HUES6 (cell line): Measurements from ENCODE around the gene IL9.

Source experiments
- H3K27ac ChIP-seq: 2 replicates; pipeline ENCODE4 v1.7.0; 2013; ENCODE audit warnings: low read depth, mild to moderate bottlenecking, low read length, inconsistent platforms
- H3K27me3 ChIP-seq: 2 replicates; pipeline ENCODE4 v1.6.1; 2013; ENCODE audit warnings: low read length; ENCODE audit not compliant: control insufficient read depth, insufficient read depth
- H3K36me3 ChIP-seq: 2 replicates; pipeline ENCODE4 v1.6.1; 2013; ENCODE audit warnings: low read length; ENCODE audit not compliant: control insufficient read depth, insufficient read depth
- H3K4me1 ChIP-seq: 2 replicates; pipeline ENCODE4 v1.6.1; 2013; ENCODE audit warnings: low read length; ENCODE audit not compliant: control insufficient read depth, insufficient read depth
- H3K4me3 ChIP-seq: 2 replicates; pipeline ENCODE4 v1.5.1; 2013; ENCODE audit warnings: low read depth, low read length
- H3K9ac ChIP-seq: one replicate; pipeline ENCODE4 v1.6.1; 2013; ENCODE audit warnings: mild to moderate bottlenecking, low read length
- H3K9me3 ChIP-seq: 2 replicates; pipeline ENCODE4 v1.6.1; 2013; ENCODE audit warnings: low read depth, low read length; ENCODE audit not compliant: control insufficient read depth, insufficient read depth

IL9 gene

GRCh38 chr5:135880801-135881200 is 14.8 kb downstream of the IL9 start:
- Histone ChIP-seq H3K27me3 (peaks cover 11% of the 10 kb centered on the region; the same call in 1 of the 2 replicates), H3K9ac (no peak overlapping the region), H3K36me3 (no peaks in the 10 kb centered on the region), H3K4me1 (peaks cover 8% of the 10 kb centered on the region; the same call in 1 of the 2 replicates), H3K4me3 (no peak overlapping the region), H3K9me3 (no peaks in the 10 kb centered on the region), H3K27ac (no peak overlapping the region)

GRCh38 chr5:135880278-135880677 is 15.4 kb downstream of the IL9 start:
- Histone ChIP-seq H3K27ac (no peak overlapping the region), H3K36me3 (no peaks in the 10 kb centered on the region), H3K4me3 (no peak overlapping the region), H3K27me3 (peaks cover 8% of the 10 kb centered on the region; the same call in 1 of the 2 replicates), H3K9me3 (no peaks in the 10 kb centered on the region), H3K9ac (no peak overlapping the region), H3K4me1 (peaks cover 8% of the 10 kb centered on the region; the same call in 1 of the 2 replicates)

GRCh38 chr5:135879591-135879990 is 16.1 kb downstream of the IL9 start:
- Histone ChIP-seq H3K36me3 (no peaks in the 10 kb centered on the region), H3K4me1 (peaks cover 8% of the 10 kb centered on the region; the same call in 1 of the 2 replicates), H3K9ac (no peak overlapping the region), H3K27ac (no peak overlapping the region), H3K9me3 (no peaks in the 10 kb centered on the region), H3K4me3 (no peak overlapping the region), H3K27me3 (0 out of 2 replicates have a peak, but pooled peaks cover 1% of the 10 kb centered on the region)

GRCh38 chr5:135878156-135878620 is 17.5 kb downstream of the IL9 start:
- Histone ChIP-seq H3K9me3 (no peaks in the 10 kb centered on the region), H3K36me3 (no peaks in the 10 kb centered on the region), H3K27ac (no peak overlapping the region), H3K4me1 (peaks cover 8% of the 10 kb centered on the region; the same call in 1 of the 2 replicates), H3K9ac (no peak overlapping the region), H3K4me3 (no peak overlapping the region), H3K27me3 (no peaks in the 10 kb centered on the region)

GRCh38 chr5:135877570-135878155 is 18.0 kb downstream of the IL9 start:
- H3K27me3 ChIP-seq: no peaks in the 10 kb centered on the region
- no peaks in the 10 kb centered on the region for H3K36me3 ChIP-seq
- H3K4me3 ChIP-seq: no peak overlapping the region
- H3K4me1 ChIP-seq: peaks cover 8% of the 10 kb centered on the region; the same call in 1 of the 2 replicates
- no peak overlapping the region for H3K9ac ChIP-seq
- H3K27ac ChIP-seq: no peak overlapping the region
- H3K9me3 ChIP-seq: no peaks in the 10 kb centered on the region

GRCh38 chr5:135876146-135876545 is 19.5 kb downstream of the IL9 start:
- no peak overlapping the region for H3K4me3 ChIP-seq
- no peaks in the 10 kb centered on the region for H3K36me3 ChIP-seq
- H3K27me3 ChIP-seq: no peaks in the 10 kb centered on the region

GRCh38 chr5:135875567-135875966 is 20.1 kb downstream of the IL9 start:
- no peaks in the 10 kb centered on the region for H3K27me3 ChIP-seq
- no peaks in the 10 kb centered on the region for H3K36me3 ChIP-seq
- H3K27ac ChIP-seq: no peak overlapping the region

More at GRCh38 chr5:135876146-135876545, 19.5 kb downstream of the IL9 start:
- H3K4me1 ChIP-seq: peaks cover 8% of the 10 kb centered on the region; the same call in 1 of the 2 replicates
- no peak overlapping the region for H3K27ac ChIP-seq
- H3K9me3 ChIP-seq: no peaks in the 10 kb centered on the region
- no peak overlapping the region for H3K9ac ChIP-seq

GRCh38 chr5:135874461-135874860 is 21.2 kb downstream of the IL9 start:
- H3K4me1 ChIP-seq: no peaks in the 10 kb centered on the region
- no peaks in the 10 kb centered on the region for H3K36me3 ChIP-seq
- H3K9ac ChIP-seq: no peak overlapping the region
- H3K9me3 ChIP-seq: no peaks in the 10 kb centered on the region
- no peaks in the 10 kb centered on the region for H3K27me3 ChIP-seq
- H3K4me3 ChIP-seq: no peak overlapping the region
- no peak overlapping the region for H3K27ac ChIP-seq

More at GRCh38 chr5:135875567-135875966, 20.1 kb downstream of the IL9 start:
- Histone ChIP-seq H3K4me3 (no peak overlapping the region), H3K9me3 (no peaks in the 10 kb centered on the region), H3K9ac (no peak overlapping the region), H3K4me1 (peaks cover 2% of the 10 kb centered on the region; the same call in 1 of the 2 replicates)

GRCh38 chr5:135873831-135874230 is 21.8 kb downstream of the IL9 start:
- Histone ChIP-seq H3K27me3 (no peaks in the 10 kb centered on the region), H3K4me1 (no peaks in the 10 kb centered on the region), H3K9ac (no peak overlapping the region), H3K4me3 (no peak overlapping the region), H3K9me3 (no peaks in the 10 kb centered on the region), H3K27ac (no peak overlapping the region), H3K36me3 (no peaks in the 10 kb centered on the region)

- H3K9ac ChIP-seq: no peak overlapping the region
- no peaks in the 10 kb centered on the region for H3K36me3 ChIP-seq
- H3K4me1 ChIP-seq: no peaks in the 10 kb centered on the region
- no peak overlapping the region for H3K4me3 ChIP-seq
- H3K9me3 ChIP-seq: no peaks in the 10 kb centered on the region
- no peaks in the 10 kb centered on the region for H3K27me3 ChIP-seq
- no peak overlapping the region for H3K27ac ChIP-seq
Observed at GRCh38 chr5:135871268-135871915, 24.2 kb downstream of the IL9 start.

GRCh38 chr5:135869935-135870334 is 25.7 kb downstream of the IL9 start:
- Histone ChIP-seq H3K4me3 (no peak overlapping the region), H3K27ac (no peak overlapping the region), H3K9ac (no peak overlapping the region), H3K36me3 (no peaks in the 10 kb centered on the region), H3K4me1 (no peaks in the 10 kb centered on the region), H3K9me3 (no peaks in the 10 kb centered on the region), H3K27me3 (no peaks in the 10 kb centered on the region)
